ENCODE data around the gene LIMS3.
"Not testable (repeated sequence)": the region's sequence is repeated elsewhere in the genome, so short reads cannot be mapped to it uniquely, and the experiment has no call there.

The LIMS3 gene

GRCh38 chr2:109921543-109922384 lies 23.3 kb downstream of the LIMS3 start:
- H3K9me3 ChIP-seq (ENCODE audit: insufficient read depth, low read length); H3K27ac ChIP-seq (ENCODE audit: low read length); H3K4me1 ChIP-seq (ENCODE audit: low read length); H2AFZ ChIP-seq (ENCODE audit: low read depth, low read length); H3K79me2 ChIP-seq (ENCODE audit: low read length); H3K4me3 ChIP-seq (ENCODE audit: low read length); H4K20me1 ChIP-seq (ENCODE audit: insufficient read depth, low read length); H3K4me2 ChIP-seq (ENCODE audit: low read length); H3K27me3 ChIP-seq (ENCODE audit: low read depth, low read length); H3K36me3 ChIP-seq (replicated peaks; ENCODE audit: low read depth, low read length); H3K9ac ChIP-seq (ENCODE audit: low read length): not testable (repeated sequence)

- H3K9me3 ChIP-seq (ENCODE audit: insufficient read depth, low read length); H3K4me1 ChIP-seq (ENCODE audit: low read length): not testable (repeated sequence)
Measured at GRCh38 chr2:109924481-109924880, 26.0 kb downstream of the LIMS3 start.

GRCh38 chr2:109927803-109928202 lies 29.3 kb downstream of the LIMS3 start:
- not testable (repeated sequence) for H3K9ac ChIP-seq (ENCODE audit: low read length); H3K4me1 ChIP-seq (ENCODE audit: low read length); H2AFZ ChIP-seq (ENCODE audit: low read depth, low read length); H3K9me3 ChIP-seq (ENCODE audit: insufficient read depth, low read length); H3K36me3 ChIP-seq (replicated peaks; ENCODE audit: low read depth, low read length); H3K4me2 ChIP-seq (ENCODE audit: low read length); H3K4me3 ChIP-seq (ENCODE audit: low read length); H3K27me3 ChIP-seq (ENCODE audit: low read depth, low read length); H4K20me1 ChIP-seq (ENCODE audit: insufficient read depth, low read length); H3K27ac ChIP-seq (ENCODE audit: low read length); H3K79me2 ChIP-seq (ENCODE audit: low read length)

More at GRCh38 chr2:109924481-109924880, 26.0 kb downstream of the LIMS3 start:
- H3K27ac ChIP-seq (ENCODE audit: low read length); H3K4me3 ChIP-seq (ENCODE audit: low read length); H3K27me3 ChIP-seq (ENCODE audit: low read depth, low read length); H2AFZ ChIP-seq (ENCODE audit: low read depth, low read length); H3K36me3 ChIP-seq (replicated peaks; ENCODE audit: low read depth, low read length); H3K9ac ChIP-seq (ENCODE audit: low read length); H3K79me2 ChIP-seq (ENCODE audit: low read length); H3K4me2 ChIP-seq (ENCODE audit: low read length); H4K20me1 ChIP-seq (ENCODE audit: insufficient read depth, low read length): not testable (repeated sequence)

DNA sequence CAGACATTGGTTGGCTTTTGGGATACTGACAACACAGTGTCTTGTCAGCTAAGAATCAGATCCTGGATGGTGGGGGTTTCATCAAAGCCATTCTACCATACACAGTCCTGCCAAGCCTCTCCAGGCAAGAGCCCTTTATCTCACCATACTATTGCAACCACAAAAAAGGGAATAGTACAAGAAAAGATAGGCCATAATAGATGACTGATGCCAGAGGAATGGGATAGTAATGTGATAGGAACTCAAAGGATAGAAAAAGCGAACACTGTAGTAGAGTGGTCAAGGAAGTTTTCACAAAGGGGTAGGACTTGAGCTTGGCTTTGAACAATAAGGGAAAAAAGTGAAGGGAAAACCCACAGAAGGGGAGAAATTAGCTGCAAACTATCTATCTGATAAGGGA lies 30.7 kb downstream of the LIMS3 start:
- H3K27me3 ChIP-seq (ENCODE audit: low read depth, low read length); H3K4me3 ChIP-seq (ENCODE audit: low read length); H3K9me3 ChIP-seq (ENCODE audit: insufficient read depth, low read length); H3K36me3 ChIP-seq (replicated peaks; ENCODE audit: low read depth, low read length); H3K27ac ChIP-seq (ENCODE audit: low read length); H3K4me2 ChIP-seq (ENCODE audit: low read length); H3K9ac ChIP-seq (ENCODE audit: low read length); H3K4me1 ChIP-seq (ENCODE audit: low read length); H4K20me1 ChIP-seq (ENCODE audit: insufficient read depth, low read length); H2AFZ ChIP-seq (ENCODE audit: low read depth, low read length); H3K79me2 ChIP-seq (ENCODE audit: low read length): not testable (repeated sequence)

DNA sequence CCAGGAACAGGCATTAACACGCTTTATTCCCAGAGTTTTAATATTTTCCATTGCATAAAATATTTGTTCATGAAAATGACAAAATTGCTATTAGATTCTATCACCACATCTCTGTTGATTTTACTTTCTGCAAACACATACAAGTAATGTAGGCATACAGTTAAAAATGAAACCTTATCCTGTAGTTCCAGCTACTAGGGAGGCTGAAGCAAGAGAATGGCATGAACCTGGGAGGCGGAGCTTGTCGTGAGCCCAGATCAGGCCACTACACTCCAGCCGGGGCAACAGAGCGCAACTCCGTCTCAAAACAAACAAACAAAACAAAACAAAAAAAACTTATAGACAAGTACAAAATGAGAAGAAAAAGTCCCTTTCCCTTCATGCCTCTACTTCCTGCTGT lies 38.0 kb downstream of the LIMS3 start:
- H4K20me1 ChIP-seq (ENCODE audit: insufficient read depth, low read length); H3K4me3 ChIP-seq (ENCODE audit: low read length); H3K4me1 ChIP-seq (ENCODE audit: low read length); H3K36me3 ChIP-seq (replicated peaks; ENCODE audit: low read depth, low read length); H3K27me3 ChIP-seq (ENCODE audit: low read depth, low read length); H3K4me2 ChIP-seq (ENCODE audit: low read length); H3K27ac ChIP-seq (ENCODE audit: low read length); H2AFZ ChIP-seq (ENCODE audit: low read depth, low read length); H3K9me3 ChIP-seq (ENCODE audit: insufficient read depth, low read length); H3K9ac ChIP-seq (ENCODE audit: low read length); H3K79me2 ChIP-seq (ENCODE audit: low read length): not testable (repeated sequence)

- not testable (repeated sequence) for H3K27ac ChIP-seq (ENCODE audit: low read length); H3K4me3 ChIP-seq (ENCODE audit: low read length); H3K9me3 ChIP-seq (ENCODE audit: insufficient read depth, low read length); H4K20me1 ChIP-seq (ENCODE audit: insufficient read depth, low read length); H2AFZ ChIP-seq (ENCODE audit: low read depth, low read length); H3K4me1 ChIP-seq (ENCODE audit: low read length); H3K36me3 ChIP-seq (replicated peaks; ENCODE audit: low read depth, low read length); H3K4me2 ChIP-seq (ENCODE audit: low read length); H3K79me2 ChIP-seq (ENCODE audit: low read length); H3K27me3 ChIP-seq (ENCODE audit: low read depth, low read length); H3K9ac ChIP-seq (ENCODE audit: low read length)
Measured at GRCh38 chr2:109945362-109945761, 46.9 kb downstream of the LIMS3 start.

DNA sequence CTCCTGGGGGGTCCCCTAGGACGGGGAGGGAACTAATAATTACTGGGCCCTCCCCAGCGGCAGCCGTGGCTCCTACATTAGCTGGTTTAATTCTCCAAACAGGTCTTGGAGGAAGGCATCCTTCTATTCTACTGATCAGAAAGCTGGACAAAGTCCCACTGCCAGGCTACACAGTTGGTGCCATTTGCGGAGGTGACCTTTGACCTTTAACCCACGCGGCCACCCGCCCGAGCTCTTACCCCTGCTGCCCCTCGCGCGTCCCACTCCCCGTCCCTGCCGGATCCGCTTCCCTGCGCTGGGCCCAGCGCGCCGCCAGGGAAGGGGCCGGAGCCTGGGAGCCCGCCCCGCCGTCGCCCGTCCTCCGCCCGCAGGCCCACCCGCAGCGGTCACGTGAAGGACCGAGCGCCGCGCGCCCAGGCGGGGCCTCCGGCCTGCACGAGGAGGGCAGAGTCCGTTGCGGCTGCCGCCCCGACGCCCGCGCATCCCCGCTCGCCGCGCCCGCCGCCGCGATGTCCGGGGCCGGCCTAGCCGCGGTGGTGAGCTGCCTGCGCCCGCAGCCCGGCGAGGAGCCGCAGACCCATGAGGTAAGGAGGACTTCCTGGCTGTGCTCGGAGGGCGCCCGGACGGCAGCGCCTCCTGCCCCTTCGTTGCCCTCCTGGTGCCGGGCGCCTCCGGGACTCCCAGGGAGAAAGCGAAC lies 48.9 kb downstream of the LIMS3 start:
- H4K20me1 ChIP-seq (ENCODE audit: insufficient read depth, low read length); H3K4me2 ChIP-seq (ENCODE audit: low read length); H3K27me3 ChIP-seq (ENCODE audit: low read depth, low read length); H3K79me2 ChIP-seq (ENCODE audit: low read length); H3K9me3 ChIP-seq (ENCODE audit: insufficient read depth, low read length); H3K4me3 ChIP-seq (ENCODE audit: low read length); H2AFZ ChIP-seq (ENCODE audit: low read depth, low read length); H3K9ac ChIP-seq (ENCODE audit: low read length); H3K36me3 ChIP-seq (replicated peaks; ENCODE audit: low read depth, low read length); H3K27ac ChIP-seq (ENCODE audit: low read length); H3K4me1 ChIP-seq (ENCODE audit: low read length): not testable (repeated sequence)

- not testable (repeated sequence) for H3K9ac ChIP-seq (ENCODE audit: low read length); H3K36me3 ChIP-seq (replicated peaks; ENCODE audit: low read depth, low read length); H3K9me3 ChIP-seq (ENCODE audit: insufficient read depth, low read length); H3K4me3 ChIP-seq (ENCODE audit: low read length); H3K4me1 ChIP-seq (ENCODE audit: low read length); H3K79me2 ChIP-seq (ENCODE audit: low read length); H3K27ac ChIP-seq (ENCODE audit: low read length); H4K20me1 ChIP-seq (ENCODE audit: insufficient read depth, low read length); H3K4me2 ChIP-seq (ENCODE audit: low read length); H2AFZ ChIP-seq (ENCODE audit: low read depth, low read length); H3K27me3 ChIP-seq (ENCODE audit: low read depth, low read length)
Measured at GRCh38 chr2:109947959-109948520, 49.6 kb downstream of the LIMS3 start.

- not testable (repeated sequence) for H3K9me3 ChIP-seq (ENCODE audit: insufficient read depth, low read length); H3K36me3 ChIP-seq (replicated peaks; ENCODE audit: low read depth, low read length); H2AFZ ChIP-seq (ENCODE audit: low read depth, low read length); H3K27me3 ChIP-seq (ENCODE audit: low read depth, low read length); H3K9ac ChIP-seq (ENCODE audit: low read length); H3K4me2 ChIP-seq (ENCODE audit: low read length); H3K79me2 ChIP-seq (ENCODE audit: low read length); H3K4me3 ChIP-seq (ENCODE audit: low read length); H4K20me1 ChIP-seq (ENCODE audit: insufficient read depth, low read length); H3K4me1 ChIP-seq (ENCODE audit: low read length); H3K27ac ChIP-seq (ENCODE audit: low read length)
Measured at GRCh38 chr2:109950146-109950843, 51.8 kb downstream of the LIMS3 start.
